Measurements from ENCODE around the gene ADRA2B. TPM values are rescaled to one million over a fixed set of nuclear protein-coding genes. Genes with fewer than 3 reads are reported as not detected.
"Not testable (repeated sequence)": the region's sequence is repeated elsewhere in the genome, so short reads cannot be mapped to it uniquely, and the experiment has no call there.

Gene ADRA2B
- polyA plus RNA-seq, 3 donors = 1.6 TPM; not detected in 2

DNA sequence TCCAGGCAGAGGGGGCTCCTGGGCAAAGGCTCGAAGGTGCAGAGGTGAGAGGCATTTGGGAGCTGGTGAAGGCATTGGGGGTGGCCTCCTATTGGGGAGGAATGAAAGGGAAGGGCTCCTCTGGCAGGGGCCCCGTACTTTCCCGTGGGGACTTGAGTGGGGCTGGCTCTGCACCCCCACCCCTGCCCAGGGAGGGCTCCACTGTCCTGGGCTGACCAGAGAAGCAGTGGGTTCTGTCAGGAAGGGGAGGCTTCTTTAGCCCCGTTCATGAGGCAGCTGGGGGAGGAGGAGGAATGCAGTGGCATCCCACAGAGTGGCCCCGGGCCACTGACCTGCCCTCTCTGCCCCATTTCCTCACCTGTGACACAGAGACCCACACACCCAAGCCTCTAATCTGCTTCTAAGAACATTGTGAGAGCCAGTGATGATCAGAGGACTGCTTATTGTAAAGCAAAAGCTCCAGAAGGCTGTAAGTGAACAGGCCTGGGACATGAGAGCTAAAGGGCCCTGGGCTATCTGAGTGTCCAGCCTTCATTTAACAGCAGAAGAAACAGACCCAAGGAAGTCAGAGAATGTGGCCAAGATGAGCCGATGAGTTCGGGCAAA is 43.1 kb downstream of the ADRA2B start:
- no peak overlapping the region for H3K4me2 ChIP-seq (replicated peaks; ENCODE audit: extremely low read depth, low read length, poor library complexity, severe bottlenecking)
- Mint-ChIP-seq H3K4me1 (no peaks in the 10 kb centered on the region), H3K27me3 (ENCODE audit: low read depth in 3 of 3) (peaks cover 3 to 8% (median 4%) of the 10 kb centered on the region in 3 donors), H3K9me3 (peaks cover 0 to 9% (median 5%) of the 10 kb centered on the region in 7 donors), H3K27ac (peak overlapping the region in 1 of 7 donors; percentile 73), H3K4me3 (no peak overlapping the region), H3K36me3 (no peaks in the 10 kb centered on the region)
- no peak for DNase-seq
- H3K4me1 ChIP-seq (ENCODE audit: control insufficient read depth in 1 of 2, insufficient read depth in 2 of 2, low read length in 2 of 2) = no peaks in the 10 kb centered on the region
- H3K79me2 ChIP-seq (ENCODE audit: insufficient read depth, low read length) = no peaks in the 10 kb centered on the region
- no peaks in the 10 kb centered on the region for H3K36me3 ChIP-seq (replicated peaks in 1 of 2; ENCODE audit: control insufficient read depth in 1 of 2, insufficient read depth in 2 of 2, low read length in 2 of 2)
- H3K9me3 ChIP-seq (replicated peaks in 1 of 2; ENCODE audit: control insufficient read depth in 1 of 2, insufficient read depth in 1 of 2, low read length in 2 of 2) = no peaks in the 10 kb centered on the region
- no peaks in the 10 kb centered on the region for H4K20me1 ChIP-seq (ENCODE audit: insufficient read depth, low read length)
- no peak overlapping the region for H2AFZ ChIP-seq (ENCODE audit: insufficient read depth, low read depth, low read length, poor library complexity, severe bottlenecking)
- intact Hi-C loops (cut with micrococcal nuclease) = no loop called here
- TF ChIP-seq, protein P1, sequence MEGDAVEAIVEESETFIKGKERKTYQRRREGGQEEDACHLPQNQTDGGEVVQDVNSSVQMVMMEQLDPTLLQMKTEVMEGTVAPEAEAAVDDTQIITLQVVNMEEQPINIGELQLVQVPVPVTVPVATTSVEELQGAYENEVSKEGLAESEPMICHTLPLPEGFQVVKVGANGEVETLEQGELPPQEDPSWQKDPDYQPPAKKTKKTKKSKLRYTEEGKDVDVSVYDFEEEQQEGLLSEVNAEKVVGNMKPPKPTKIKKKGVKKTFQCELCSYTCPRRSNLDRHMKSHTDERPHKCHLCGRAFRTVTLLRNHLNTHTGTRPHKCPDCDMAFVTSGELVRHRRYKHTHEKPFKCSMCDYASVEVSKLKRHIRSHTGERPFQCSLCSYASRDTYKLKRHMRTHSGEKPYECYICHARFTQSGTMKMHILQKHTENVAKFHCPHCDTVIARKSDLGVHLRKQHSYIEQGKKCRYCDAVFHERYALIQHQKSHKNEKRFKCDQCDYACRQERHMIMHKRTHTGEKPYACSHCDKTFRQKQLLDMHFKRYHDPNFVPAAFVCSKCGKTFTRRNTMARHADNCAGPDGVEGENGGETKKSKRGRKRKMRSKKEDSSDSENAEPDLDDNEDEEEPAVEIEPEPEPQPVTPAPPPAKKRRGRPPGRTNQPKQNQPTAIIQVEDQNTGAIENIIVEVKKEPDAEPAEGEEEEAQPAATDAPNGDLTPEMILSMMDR (IDR thresholded peaks at IDR 0.05) = no peak
- WGBS (ENCODE audit: insufficient coverage) = 84% methylated on average over 5 of the region's 7 CpGs
- no peaks in the 10 kb centered on the region for H3K27me3 ChIP-seq (ENCODE audit: control insufficient read depth in 2 of 2, insufficient read depth in 2 of 2, low read length in 2 of 2)
- H3K9ac ChIP-seq (ENCODE audit: insufficient read depth, low read length, poor library complexity, severe bottlenecking) = no peak overlapping the region
- no peak overlapping the region for H3K27ac ChIP-seq (ENCODE audit: low read depth in 1 of 2, low read length in 2 of 2)
- H3K4me3 ChIP-seq (replicated peaks in 1 of 3; ENCODE audit: low read depth in 2 of 3, low read length in 3 of 3) = no peak overlapping the region

DNA sequence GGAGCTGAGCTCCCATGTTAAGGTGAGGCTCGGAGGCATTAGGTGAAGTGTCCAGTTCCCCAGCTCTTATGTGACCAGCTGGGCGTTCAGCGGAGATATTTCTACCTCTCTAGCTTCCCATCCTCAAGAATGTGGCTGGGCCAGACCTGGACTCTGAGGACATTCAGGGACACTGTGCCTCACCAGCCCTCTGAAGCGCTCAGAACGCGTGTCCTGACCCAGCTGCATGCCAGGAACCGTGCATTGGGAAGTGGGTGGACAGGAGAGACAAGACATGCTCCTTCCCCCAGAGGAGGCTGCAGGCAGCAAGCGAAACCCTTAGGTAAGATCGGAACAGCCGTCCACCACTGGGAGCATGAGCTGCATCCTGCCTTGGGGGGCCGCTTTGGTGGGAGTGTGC is 43.6 kb downstream of the ADRA2B start:
- Histone ChIP-seq H3K4me2 (replicated peaks; ENCODE audit: extremely low read depth, low read length, poor library complexity, severe bottlenecking) (no peak overlapping the region), H3K4me3 (replicated peaks in 1 of 3; ENCODE audit: low read depth in 2 of 3, low read length in 3 of 3) (no peak overlapping the region), H3K9me3 (replicated peaks in 1 of 2; ENCODE audit: control insufficient read depth in 1 of 2, insufficient read depth in 1 of 2, low read length in 2 of 2) (no peaks in the 10 kb centered on the region), H3K9ac (ENCODE audit: insufficient read depth, low read length, poor library complexity, severe bottlenecking) (no peak overlapping the region), H3K4me1 (ENCODE audit: control insufficient read depth in 1 of 2, insufficient read depth in 2 of 2, low read length in 2 of 2) (no peaks in the 10 kb centered on the region), H3K27ac (ENCODE audit: low read depth in 1 of 2, low read length in 2 of 2) (no peak overlapping the region), H2AFZ (ENCODE audit: insufficient read depth, low read depth, low read length, poor library complexity, severe bottlenecking) (no peak overlapping the region), H3K36me3 (replicated peaks in 1 of 2; ENCODE audit: control insufficient read depth in 1 of 2, insufficient read depth in 2 of 2, low read length in 2 of 2) (no peaks in the 10 kb centered on the region), H4K20me1 (ENCODE audit: insufficient read depth, low read length) (no peaks in the 10 kb centered on the region), H3K27me3 (ENCODE audit: control insufficient read depth in 2 of 2, insufficient read depth in 2 of 2, low read length in 2 of 2) (no peaks in the 10 kb centered on the region), H3K79me2 (ENCODE audit: insufficient read depth, low read length) (no peaks in the 10 kb centered on the region)
- H3K27ac Mint-ChIP-seq = peak overlapping the region in 1 of 7 donors; percentile 73
- WGBS (ENCODE audit: insufficient coverage) = 90% methylated on average over 3 of the region's 11 CpGs
- H3K4me3 Mint-ChIP-seq = no peak overlapping the region
- no peak for DNase-seq
- no peaks in the 10 kb centered on the region for H3K4me1 Mint-ChIP-seq
- peaks cover 0 to 9% (median 5%) of the 10 kb centered on the region in 7 donors for H3K9me3 Mint-ChIP-seq
- TF ChIP-seq, protein P1 (IDR thresholded peaks at IDR 0.05) = no peak
- no peaks in the 10 kb centered on the region for H3K36me3 Mint-ChIP-seq
- H3K27me3 Mint-ChIP-seq (ENCODE audit: low read depth in 3 of 3) = peaks cover 2 to 8% (median 3%) of the 10 kb centered on the region in 3 donors
- intact Hi-C loops (cut with micrococcal nuclease) = no loop called here

DNA sequence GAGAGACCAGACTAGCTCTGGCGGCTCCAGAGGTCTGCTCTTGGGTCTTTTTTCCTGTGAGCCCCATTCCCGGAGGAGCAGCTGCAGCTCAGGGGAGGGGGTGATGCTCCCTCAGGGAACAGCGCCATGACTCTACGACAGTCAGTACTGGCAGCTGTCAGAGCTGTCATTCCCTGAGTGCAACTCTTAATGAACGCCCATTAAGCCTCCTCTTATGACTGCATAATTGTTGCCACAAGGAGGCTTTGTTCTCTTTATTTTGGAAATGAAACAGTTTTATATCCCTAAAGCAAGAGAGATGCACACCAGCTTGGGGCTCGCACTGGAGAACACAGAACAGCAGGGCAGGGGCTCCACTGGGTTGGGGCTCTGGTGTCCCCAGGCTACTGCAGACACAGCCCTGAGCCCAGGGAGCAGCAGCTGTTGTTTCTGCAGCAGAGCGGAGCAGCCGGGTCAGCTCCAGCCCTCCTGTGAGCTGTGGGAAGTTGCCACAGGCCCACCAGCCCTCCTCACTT is 44.3 kb downstream of the ADRA2B start:
- H3K4me3 ChIP-seq (replicated peaks in 1 of 3; ENCODE audit: low read depth in 2 of 3, low read length in 3 of 3); H3K27ac Mint-ChIP-seq; H2AFZ ChIP-seq (ENCODE audit: insufficient read depth, low read depth, low read length, poor library complexity, severe bottlenecking); H3K4me3 Mint-ChIP-seq; H3K79me2 ChIP-seq (ENCODE audit: insufficient read depth, low read length); H3K4me1 Mint-ChIP-seq; DNase-seq; intact Hi-C loops (cut with micrococcal nuclease); H3K9ac ChIP-seq (ENCODE audit: insufficient read depth, low read length, poor library complexity, severe bottlenecking); H3K36me3 ChIP-seq (replicated peaks in 1 of 2; ENCODE audit: control insufficient read depth in 1 of 2, insufficient read depth in 2 of 2, low read length in 2 of 2); H3K27ac ChIP-seq (ENCODE audit: low read depth in 1 of 2, low read length in 2 of 2); H4K20me1 ChIP-seq (ENCODE audit: insufficient read depth, low read length); H3K36me3 Mint-ChIP-seq; H3K4me2 ChIP-seq (replicated peaks; ENCODE audit: extremely low read depth, low read length, poor library complexity, severe bottlenecking); H3K27me3 Mint-ChIP-seq (ENCODE audit: low read depth in 3 of 3); H3K27me3 ChIP-seq (ENCODE audit: control insufficient read depth in 2 of 2, insufficient read depth in 2 of 2, low read length in 2 of 2); H3K4me1 ChIP-seq (ENCODE audit: control insufficient read depth in 1 of 2, insufficient read depth in 2 of 2, low read length in 2 of 2); H3K9me3 ChIP-seq (replicated peaks in 1 of 2; ENCODE audit: control insufficient read depth in 1 of 2, insufficient read depth in 1 of 2, low read length in 2 of 2); H3K9me3 Mint-ChIP-seq: not testable (repeated sequence)
- WGBS (ENCODE audit: insufficient coverage) = 87% methylated on average over 3 of the region's 8 CpGs

Data from CD14-positive monocyte (primary cell).